HG03575 (cell line): ENCODE measurements around the gene EPHA2.
"Not testable (repeated sequence)": the region's sequence is repeated elsewhere in the genome, so short reads cannot be mapped to it uniquely, and the experiment has no call there.

Source experiments
- ATAC-seq: cut with Tn5 transposase; IDR thresholded peaks from one replicate; pipeline ENCODE4 v1.9.1; 2021; ENCODE audit not compliant: unreplicated experiment, insufficient number of reproducible peaks, low FRiP score; ENCODE audit errors: extremely low read depth

EPHA2 gene

GRCh38 chr1:16171314-16172151 lies 15.7 kb upstream of the EPHA2 start:
- no peak for ATAC-seq

- no peak for ATAC-seq
Observed at GRCh38 chr1:16170283-16170673, 14.4 kb upstream of the EPHA2 start.

- no peak for ATAC-seq
Observed at GRCh38 chr1:16168622-16169360, 12.9 kb upstream of the EPHA2 start.

DNA sequence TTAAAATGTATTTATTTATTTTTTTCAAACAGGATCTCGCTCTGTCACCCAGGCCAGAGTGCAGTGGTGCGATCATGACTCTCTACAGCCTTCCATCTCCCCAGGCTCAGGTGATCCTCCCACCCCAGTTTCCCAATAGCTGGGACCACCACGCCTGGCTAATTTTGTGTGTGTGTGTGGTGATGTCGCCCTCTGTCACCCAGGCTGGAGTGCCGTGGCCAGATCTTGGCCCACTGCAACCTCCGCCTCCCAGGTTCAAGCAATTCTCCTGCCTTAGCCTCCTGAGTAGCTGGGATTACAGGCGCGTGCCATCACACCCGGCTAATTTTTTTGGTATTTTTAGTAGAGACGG lies 12.3 kb upstream of the EPHA2 start:
- ATAC-seq: not testable (repeated sequence)

DNA sequence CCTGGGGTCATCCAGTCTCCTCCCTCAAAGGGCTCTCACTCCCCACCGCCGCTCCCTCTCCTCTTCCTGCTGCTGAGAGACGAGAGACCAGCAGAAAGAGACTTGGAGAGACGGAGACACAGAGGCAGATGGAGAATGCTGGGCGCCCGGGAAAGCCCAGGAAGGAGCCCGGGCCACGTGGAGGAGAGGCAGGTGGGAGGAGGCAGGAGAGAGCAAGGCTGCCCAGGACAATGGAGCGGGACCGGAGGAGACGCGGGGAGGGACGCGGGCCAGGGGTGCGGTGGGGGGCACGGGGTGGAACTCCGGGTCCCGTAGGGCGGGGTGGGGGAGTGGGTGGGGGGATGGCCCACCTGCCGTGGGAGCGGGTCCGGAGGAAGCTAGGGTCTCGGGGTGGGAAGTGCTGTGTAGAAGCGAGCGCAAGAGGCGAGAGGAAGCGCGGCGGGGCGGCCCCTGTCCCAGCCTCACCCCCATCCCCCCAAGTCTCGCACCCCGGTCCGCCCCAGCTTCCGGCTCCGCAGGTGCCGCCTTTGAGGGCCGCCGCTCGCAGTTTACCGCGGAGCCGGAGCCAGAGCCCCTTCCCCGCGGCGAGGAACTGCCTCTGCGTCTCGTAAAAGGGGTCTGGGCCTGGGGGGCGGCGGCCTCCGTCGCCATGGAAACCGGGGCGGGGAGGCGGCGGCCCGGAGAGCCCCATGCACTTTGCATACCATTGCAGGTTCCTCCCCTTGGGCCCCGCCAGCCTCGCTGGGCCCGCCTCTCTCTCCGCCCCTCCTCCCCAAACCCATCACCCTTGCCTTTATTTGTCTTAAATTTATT lies 11.7 kb upstream of the EPHA2 start:
- no peak for ATAC-seq

DNA sequence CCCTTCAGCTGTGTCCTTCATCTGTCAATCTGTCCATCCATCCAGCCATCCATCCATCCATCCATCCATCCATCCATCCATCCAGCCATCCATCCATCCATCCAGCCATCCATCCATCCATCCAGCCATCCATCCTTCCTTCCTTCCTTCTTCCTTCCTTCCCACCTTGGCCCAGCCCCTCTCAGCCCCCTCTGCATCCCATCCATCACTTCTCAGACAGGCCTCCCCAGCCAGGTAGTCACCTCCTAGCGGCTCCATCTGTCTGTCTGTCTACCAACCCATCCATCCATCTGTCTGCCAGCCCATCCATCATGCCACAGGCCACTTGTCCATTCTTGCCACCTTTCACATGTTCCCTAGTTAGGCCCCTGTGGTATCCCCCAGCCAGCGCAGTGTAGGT lies 10.2 kb upstream of the EPHA2 start:
- ATAC-seq: no peak

DNA sequence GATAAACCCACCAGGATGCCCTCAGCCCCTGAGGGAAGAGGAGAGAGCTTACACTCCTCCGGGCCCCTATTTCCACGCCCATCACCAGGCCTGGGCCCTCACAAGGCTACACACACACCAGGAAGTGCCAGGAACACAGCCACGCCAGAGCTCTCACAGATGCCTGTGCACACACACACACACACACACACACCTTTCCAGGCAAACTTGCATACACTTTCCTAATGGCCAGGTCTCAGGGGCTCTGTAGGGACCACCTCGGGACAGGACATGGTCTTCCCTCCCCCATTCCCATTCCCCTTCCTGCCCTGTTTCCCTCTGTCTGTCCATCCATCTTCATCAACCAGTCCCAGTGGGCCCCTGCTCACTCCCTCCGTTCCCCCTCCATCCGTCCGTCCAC lies 9.7 kb upstream of the EPHA2 start:
- ATAC-seq: no peak

DNA sequence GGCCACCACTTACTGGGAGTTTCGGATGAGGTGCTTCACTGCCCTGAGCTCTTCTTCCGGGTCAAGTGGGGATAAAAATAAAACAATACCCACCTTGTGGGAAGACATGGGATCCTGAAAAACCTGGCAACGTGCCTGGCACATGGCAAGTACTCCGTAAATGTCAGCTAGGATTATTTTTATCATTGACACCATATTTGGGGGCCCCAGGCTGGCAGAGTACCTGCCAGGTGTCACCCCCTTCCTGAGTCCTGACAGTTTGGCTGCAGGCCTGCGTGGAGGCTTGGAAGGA lies 9.2 kb upstream of the EPHA2 start:
- ATAC-seq: no peak

GRCh38 chr1:16164213-16165072 lies 8.6 kb upstream of the EPHA2 start:
- no peak for ATAC-seq

- ATAC-seq: not testable (repeated sequence)
Observed at GRCh38 chr1:16163608-16164212, 7.8 kb upstream of the EPHA2 start.

DNA sequence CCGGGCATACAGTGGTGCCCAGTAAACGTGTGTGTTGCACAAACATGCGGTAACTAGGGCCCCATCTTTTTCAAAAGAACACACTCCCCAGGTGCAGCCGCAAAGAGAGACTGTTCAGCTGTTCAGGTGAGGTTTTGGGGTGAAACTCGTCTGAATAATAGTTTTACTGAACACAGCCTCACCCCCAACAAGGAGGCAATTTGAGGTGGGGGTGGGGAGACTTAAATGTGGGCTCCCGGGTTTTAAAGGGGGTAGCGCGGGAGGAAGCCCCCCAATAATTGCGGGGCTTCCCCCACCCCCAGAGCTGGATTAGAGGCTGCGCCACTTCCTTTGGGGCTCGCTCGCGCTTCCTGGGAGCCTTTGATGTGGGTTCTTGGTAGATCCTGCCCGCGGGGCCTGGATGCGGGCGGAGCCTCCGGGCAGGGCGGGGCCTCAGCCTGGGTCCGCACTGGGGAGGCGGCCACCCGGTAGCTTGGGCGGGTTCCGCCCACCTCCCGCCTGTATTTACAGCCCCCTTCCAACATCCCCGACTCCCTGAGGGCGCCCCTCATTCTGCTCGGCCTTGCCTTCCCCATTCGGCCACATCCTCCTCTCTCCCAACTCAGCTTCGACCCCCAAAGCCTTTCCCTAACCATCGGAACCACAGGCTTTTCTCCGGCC lies 6.4 kb upstream of the EPHA2 start:
- no peak for ATAC-seq

GRCh38 chr1:16161717-16162116 lies 5.8 kb upstream of the EPHA2 start:
- ATAC-seq: no peak

- no peak for ATAC-seq
Observed at GRCh38 chr1:16158993-16159831, 3.3 kb upstream of the EPHA2 start.

DNA sequence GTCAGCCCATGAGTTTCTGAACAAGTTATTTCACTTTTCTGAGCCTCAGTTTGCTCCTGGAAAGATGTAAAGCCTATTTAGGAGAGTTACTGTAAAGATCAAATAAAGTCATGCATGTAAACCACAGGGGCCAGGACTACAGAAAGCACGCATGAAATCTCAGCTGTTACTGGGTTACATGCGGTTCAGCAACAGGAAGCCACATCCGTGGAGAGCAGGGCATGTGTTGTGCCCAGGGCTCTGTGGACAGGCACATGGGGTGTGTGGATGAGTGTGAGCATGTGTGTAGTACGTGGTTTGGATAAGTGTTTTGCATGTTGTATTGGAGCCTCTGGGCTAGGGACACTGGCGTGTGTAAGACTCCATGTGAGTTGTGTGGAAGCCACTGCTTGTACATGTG lies 2.2 kb upstream of the EPHA2 start:
- ATAC-seq: no peak

- no peak for ATAC-seq
Observed at GRCh38 chr1:16156848-16157495, 1.1 kb upstream of the EPHA2 start.

DNA sequence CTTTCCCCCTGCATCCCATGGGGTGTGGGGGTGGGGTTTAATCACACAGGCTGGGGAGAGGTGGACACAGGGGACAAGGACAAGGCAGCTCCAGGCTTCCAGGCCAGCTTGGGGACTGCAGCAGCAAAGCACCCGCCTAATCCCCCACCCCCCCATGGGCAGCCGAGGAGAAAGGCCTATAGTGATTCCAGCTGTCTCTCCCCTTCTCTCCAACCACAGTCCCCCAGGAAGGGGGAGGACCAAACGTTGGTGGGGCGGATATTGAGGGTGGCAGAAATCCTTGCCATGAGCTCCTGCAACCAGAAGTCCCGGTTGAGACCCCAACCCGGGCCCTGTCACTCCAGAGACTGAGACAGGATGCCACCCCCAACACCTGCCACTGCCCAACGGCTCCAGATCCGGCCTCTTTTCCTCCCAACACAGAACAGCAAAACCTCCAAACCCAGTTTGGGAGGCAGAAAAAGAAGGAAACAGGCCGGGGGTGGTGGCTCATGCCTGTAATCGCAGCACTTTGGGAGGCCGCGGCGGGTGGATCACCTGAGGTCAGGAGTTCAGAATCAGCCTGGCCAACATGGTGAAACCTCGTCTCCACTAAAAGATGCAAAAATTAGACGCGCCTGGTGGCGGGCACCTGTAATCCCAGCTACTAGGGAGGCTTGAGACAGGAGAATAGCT lies 1.7 kb downstream of the EPHA2 start:
- ATAC-seq: no peak
